GM10847 (cell line): ENCODE results near the gene WDR5B.
A peak's percentile ranks its signal among the peaks of the same experiment; 100 is the strongest.

Source experiments
- POLR2A ChIP-seq: IDR thresholded peaks from 2 replicates; pipeline ENCODE4 v1.6.1; 2011; ENCODE audit not compliant: insufficient read length; ENCODE audit errors: extremely low read depth

WDR5B gene

DNA sequence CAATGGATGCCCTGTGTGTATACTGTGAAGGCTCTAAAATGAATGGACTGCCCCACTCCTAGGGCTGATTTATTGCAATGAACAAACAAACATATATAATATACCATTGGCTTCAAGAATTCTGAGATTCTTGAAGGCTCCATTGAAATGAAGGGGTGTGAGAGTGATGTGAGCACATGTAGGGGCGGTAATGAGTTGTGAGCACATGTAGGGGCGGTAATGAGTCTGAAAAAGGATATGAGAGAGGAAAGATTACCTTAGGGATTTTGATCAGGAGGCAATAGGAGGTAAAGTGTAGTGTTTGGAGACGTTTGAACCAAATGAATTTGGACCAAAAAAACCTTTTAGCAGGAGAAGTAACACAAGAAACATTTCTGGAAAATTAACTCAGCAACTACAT, 28.2 kb downstream of the WDR5B start:
- no peak for TF ChIP-seq POLR2A

DNA sequence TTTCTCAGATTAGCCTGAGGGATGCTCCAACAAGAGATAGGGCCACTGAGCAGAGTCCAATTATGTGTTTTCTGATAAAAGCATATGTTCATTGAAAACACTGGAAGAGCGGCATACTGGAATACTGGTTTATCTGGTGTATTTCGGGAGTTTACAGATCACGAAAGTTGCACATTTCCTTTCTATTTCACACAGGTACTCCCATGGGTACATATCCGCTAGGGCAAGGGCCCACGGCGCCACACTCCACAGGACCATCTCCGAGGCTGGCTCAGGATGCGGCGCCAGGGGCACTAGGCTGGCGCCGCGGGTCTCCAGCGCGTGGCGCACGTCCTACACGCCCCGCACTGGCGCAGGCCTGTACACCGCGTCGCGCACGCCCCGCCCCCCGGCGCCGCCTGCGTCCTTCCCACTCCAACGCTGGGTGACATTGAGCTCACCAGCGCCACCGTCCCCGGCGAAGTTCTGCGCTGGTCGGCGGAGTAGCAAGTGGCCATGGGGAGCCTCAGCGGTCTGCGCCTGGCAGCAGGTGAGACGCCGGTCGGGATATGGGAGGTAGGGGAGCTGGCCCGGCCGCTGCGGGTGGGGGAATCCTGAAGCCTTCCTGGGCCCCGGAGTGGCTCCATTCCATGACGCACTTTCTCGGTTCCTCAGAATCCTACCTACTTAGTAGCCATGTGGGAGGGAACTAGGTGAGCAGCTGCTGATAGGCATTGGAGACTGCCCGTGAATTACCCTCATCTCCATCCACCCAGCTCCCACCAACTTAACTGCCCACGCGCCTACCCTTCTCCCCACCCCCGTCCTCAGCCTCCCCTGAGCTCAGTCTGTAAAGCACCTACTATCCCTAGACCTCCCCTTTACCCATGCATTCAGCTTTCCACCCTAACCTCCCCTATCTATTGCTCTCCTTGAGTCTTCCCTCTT, 31.8 kb downstream of the WDR5B start, which contains the start of gene FAM162A:
TSS of gene FAM162A (plus strand) at position 412 of the 927 bp plus-strand sequence. CDS start at position 496, 84 bp downstream.
- TF ChIP-seq POLR2A = peak; percentile 93

DNA sequence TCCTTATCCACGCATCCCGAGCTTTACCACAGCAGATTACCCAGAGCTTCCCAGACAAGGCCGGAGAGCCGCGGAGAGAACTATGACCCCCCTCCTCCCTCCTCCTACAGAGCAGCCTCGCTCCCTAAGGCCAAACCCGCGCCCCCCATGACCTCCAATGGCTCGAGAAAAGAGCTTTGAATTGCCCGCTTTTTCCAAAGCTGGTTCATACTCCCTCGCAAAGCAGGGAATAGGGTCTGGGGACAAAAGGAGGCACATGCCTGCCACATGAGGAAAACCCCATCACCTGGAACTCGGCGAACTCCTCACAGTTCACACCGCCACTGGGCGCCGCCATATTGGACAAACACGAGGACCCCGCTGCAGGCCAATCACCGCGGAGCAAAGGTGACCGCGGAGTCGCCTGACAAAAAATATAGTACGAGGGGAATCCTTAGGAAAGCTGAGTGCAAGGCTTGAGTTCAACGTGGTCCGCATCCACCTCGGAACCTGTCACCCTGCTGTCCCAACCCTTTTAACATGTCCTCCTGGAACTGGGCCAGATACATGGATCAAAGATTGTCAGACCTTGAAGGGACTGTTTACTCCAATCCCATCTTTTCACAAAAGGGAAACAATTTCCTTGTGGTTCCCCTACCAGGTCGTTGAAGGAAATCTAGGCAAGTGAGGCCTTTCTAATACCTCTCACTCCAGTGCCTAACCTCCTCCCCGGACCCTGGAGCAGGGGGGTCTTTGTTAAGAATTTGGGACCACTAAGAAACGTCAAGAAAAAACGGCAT, 32.8 kb downstream of the WDR5B start, which contains the start of gene MIX23:
TSS of gene MIX23 (minus strand) at position 344 of the 779 bp plus-strand sequence. CDS start at position 337, 7 bp downstream.
- peak; percentile 41 for TF ChIP-seq POLR2A

DNA sequence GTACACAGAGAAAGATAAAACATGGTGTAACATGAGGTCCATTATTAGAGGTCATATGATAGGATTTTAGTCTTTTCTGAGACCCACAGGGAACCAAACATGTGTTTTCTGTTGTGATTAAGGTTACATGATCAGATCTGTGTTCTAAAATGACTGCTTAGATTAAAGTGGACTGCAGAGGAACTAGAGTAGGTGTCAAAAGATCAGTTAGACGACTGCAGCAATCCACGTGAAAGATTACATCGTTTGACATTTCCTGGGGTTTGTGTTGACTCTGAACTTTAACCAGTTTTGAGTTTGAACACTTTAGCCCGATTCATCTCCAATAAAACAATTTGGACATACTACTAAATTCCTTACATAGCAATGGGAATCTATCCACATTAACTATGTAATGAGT, 37.9 kb downstream of the WDR5B start:
- TF ChIP-seq POLR2A = no peak

GRCh38 chr3:122374034-122374433, 41.8 kb downstream of the WDR5B start:
- TF ChIP-seq POLR2A = no peak

DNA sequence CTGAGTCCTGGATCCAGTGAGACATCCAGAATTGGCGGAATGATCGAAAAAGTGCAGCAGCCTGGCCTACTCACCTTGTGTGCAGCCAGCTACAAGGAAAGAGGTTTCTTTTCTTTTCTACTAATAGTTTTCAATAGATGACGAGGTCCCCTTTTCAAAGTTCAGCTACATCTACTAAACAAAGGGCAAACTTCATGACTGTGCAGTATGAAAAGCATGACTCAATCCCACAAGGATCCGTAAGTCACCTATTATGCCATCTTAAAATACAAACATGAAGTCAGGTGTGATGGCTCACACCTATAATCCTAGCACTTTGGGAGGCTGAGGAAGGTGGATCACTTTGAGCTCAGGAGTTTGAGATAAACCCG, 49.5 kb downstream of the WDR5B start:
- no peak for TF ChIP-seq POLR2A

DNA sequence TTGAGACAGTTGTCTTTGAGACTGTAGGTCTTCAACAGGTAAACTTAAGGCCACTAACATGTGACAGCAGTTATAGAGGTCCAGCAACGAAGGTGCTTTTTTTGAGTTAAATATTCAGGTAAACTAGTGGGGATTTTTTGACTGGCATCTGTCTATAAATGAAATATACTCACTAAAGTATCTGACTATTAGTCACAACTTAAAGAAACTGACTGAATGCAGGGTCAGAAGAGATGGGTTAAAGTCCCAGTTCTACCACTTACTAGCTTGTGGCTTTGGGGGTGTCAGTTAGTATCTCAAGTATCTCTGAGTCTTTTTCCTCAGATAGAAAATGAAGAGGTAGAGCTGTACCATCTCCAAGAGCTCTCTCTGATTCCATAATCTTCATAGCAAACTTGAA, 50.8 kb downstream of the WDR5B start:
- no peak for TF ChIP-seq POLR2A

GRCh38 chr3:122364490-122364889, 51.4 kb downstream of the WDR5B start:
- TF ChIP-seq POLR2A = no peak
